NCI-H1092 treated with DMSO at 0.1 percent for 48 hours (cell line): ENCODE data around the gene SNED1.
A peak's percentile ranks its signal among the peaks of the same experiment; 100 is the strongest.

Experiments used
- DNase-seq: peaks from one replicate; lab custom pipeline; 2025; lab: John Stamatoyannopoulos, UW

The SNED1 gene

DNA sequence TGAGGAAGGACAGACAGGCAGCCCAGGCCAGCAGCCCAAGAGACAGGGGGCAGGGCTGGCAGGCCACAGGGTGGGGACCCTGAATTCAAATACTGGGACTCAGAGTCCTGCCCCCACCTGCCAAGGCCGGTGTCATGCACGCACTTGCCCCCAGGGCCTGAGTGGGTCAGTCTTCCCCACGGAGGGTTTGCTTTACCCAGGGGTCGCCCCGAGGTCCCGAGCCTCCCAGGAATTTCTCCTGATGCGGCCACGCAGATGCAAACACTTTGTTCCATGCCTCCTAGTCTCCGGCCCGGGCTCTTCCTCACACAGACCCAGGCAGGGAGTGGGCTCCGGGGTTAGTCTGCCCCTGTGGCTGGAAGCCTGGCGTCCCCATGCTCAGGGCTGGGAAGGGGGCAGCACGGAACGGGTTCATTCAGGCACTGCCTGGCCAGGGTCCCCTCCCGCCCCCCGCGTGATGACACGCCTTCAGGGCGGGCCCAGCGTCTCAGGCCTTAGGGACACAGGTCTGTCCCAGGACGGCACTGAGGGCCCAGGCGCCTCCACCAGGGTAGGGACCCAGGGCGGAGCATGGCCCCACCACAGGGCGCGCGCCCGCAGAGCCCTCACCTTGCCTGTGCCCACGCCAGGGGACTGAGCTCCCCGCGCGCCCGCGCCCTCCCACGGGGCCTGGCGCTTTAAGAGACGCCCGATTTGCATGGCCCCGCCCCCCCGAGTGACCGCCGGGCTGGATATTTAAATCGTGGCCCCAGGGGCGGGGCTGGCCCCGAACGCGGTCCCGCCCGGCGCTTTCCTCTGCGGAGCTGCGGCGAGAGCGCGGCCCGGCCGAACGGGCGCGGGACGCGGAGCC lies at the start of gene SNED1:
Gene SNED1, plus strand, starts transcription at position 763 of the 850 bp plus-strand sequence. CDS start 220 bp downstream, outside the sequence.
- peak; percentile 22 for DNase-seq

DNA sequence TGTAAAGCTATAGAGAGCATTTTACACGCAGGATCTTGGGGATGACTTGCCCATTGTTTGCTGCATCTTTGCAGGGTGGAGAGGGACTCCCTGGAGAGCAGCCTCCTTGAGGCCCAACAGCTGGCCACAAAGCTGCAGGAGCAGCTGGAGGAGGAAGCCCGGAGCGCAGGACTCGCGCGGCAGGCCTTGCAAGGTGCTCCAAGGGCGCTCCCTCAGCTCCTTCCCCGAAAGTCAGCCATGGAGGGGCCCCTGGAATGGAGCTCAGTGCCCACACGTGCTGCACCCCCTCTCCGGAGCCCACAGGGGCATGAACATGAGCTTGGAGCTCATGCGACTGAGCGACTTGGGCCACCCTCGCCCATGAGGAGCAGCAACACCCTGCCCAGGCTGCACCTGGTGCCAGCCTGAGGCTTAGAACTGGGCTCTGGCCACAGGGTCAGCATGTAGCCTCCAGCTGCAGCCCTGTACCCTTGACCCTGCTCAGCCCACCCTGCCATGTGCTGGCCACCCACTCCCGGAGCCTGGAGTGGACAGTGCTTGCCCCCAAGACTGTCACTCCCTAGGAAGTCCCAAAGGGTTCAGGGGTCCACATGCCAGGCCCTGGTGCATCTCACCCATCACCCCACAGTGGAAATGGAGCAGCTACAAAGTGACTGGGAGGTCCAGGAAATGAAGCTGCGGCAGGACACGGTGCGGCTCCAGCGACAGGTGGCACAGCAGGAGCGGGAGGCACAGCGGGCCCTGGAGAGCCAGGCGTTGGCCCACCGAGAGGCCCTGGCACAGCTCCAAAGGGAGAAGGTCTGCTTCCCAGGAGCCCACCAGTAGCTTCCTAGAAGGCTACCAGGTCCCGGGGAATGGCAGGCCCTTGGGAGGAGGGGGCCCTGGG lies 49.3 kb upstream of the SNED1 start:
- no peak for DNase-seq

GRCh38 chr2:240949791-240950705 lies 48.4 kb upstream of the SNED1 start:
- no peak for DNase-seq

DNA sequence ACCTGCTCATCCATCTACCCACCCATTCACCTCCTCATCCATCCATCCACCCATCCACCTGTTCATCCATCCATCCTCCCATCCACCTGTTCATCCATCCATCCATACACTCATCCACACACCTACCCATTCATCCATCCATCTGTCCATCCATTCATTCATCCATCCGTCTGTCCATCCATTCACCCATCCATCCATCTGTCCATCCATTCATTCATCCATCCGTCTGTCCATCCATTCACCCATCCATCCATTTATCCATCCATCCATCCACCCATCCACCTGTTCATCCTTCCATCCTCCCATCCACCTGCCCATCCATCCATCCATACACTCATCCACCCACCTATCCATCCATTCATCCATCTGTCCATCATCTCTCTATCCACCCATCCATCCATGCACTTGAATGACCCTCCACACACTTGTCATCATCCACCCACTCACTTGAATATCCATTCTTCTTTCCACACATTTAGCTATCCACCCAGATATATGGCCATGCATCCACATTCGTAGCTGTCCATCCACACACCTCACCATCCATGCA lies 47.3 kb upstream of the SNED1 start:
- DNase-seq, result no peak

GRCh38 chr2:240952496-240953246 lies 45.7 kb upstream of the SNED1 start:
- no peak for DNase-seq

DNA sequence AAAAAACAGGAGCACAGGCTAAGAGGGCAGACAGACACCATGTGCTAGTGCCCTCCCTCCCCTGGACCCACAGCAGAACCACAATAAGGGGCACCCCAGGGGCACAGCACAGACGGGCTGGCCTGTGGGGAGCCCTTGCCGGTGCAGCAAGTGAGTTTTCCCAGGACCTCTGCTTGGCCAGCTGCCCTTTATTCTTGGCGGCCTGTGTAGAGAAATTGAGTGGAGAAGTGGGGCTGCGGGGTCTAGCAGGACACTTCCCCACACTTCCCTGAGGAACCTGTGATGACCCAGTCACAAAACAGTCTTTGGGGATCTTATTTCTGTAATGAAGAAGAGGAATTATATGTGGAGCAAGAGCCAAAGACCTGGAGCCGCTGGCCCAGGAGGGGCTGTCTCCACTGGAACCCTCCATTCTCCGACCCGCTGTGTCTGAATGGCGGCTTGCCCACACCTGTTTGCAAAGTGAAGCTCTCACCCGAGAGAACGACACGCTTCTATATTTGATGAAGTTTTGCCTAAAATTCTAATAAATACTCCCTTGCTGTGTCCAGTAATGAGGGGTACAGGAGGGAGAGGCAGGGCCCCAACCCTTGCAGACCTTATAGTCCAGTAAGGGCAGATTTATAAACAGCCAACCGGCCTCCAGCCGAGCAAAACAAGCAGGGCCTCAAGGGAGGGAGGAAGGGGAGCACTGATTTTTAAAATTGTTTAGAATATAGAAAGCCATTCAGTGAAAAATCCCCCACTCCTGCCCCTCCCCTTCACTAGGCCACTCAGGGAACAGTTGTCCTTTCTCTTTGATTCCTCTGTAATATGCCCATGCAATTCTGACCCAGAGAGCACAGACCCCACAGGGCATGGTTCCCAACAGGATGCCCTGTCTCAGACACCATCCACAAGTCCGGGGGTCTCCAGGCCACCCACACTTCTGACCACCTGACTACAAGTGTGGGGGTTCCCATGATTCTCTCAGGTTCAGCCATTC lies 44.7 kb upstream of the SNED1 start:
- no peak for DNase-seq

DNA sequence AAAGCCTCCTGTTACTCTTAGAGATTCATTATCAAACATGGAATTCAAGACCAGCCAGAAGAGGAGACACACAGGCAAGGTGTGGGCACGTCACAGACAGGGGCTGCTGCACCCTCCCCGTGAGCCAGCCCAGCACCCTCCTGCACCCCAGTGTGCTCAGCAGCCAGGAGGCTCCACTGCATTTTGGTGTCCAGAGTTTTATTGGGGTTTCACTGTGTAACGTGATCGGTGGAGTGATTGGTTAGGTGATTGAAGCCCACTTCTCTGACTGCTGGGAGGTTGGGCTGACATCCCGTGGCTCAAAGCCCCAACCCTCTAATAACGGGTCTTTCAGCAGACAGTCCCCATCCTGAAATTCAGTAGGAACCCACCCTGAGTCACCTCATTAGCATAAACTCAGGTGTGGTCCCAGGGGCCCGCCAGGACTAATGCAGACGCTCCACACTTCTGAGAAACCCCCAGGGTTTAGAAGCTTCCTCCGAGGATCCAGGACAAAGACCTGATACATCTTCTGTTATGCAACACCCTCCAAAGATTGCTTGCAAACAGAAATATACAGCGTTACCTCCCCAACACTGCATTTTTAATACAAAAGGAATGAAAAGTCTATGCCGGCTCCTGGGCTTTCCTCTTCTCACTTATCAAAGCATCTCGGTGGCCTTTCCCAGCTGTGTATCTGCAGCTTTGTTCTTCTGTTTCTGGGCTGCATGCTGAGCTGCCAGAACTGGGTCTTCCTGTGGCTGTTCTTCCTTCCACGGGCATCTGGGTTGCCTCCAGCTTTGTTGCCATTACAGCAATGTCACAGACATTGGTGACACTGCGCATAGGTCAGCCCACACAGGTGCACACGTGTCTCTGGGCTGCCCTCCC lies 43.7 kb upstream of the SNED1 start:
- no peak for DNase-seq

- no peak for DNase-seq
These were observed 42.9 kb upstream of the SNED1 start for GRCh38 chr2:240955306-240956170.

- DNase-seq, result no peak
These were observed 42.1 kb upstream of the SNED1 start for GRCh38 chr2:240956171-240956934.

DNA sequence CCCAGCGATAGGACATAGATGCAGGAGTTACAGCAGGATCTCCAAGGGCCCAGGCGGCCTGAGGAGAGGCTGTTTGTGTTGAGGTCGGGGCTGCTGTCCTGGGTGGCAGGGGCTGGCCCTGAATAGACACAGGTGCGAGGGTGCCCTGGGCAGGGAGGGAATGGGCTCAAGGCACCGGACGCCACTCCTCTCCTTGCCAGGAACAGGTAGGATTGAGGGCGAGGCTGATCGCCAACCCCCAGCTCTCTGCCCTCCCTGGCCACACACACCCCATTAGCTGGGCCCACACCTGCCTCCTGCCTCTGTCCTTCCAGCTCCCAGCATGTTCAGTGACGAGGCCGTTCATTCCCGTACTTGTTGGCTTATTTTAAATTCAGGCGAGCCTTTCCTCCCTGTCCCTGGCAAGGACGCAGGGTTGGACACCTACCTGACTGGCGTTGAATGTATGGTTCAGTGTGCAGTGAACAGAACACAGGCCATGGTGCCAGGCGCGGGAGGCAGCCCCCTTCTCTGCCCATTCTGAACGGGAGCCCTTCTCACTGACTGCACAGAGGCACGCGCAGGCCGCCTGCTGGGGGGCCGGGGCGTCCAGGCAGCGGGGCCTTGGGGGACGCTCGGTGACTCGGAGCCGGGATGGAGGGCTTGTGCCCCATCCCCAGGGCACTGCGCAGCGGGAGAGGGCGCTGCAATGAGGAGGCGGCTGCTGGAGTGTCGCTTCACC lies 41.3 kb upstream of the SNED1 start:
- DNase-seq, result no peak

GRCh38 chr2:240957656-240958365 lies 40.6 kb upstream of the SNED1 start:
- DNase-seq, result peak; percentile 7

GRCh38 chr2:240958366-240959213 lies 39.8 kb upstream of the SNED1 start:
- DNase-seq, result no peak

- DNase-seq, result no peak
These were observed 39.0 kb upstream of the SNED1 start for GRCh38 chr2:240959214-240959940.

- no peak for DNase-seq
These were observed 38.5 kb upstream of the SNED1 start for GRCh38 chr2:240959941-240960308.
